HepG2 (cell line): ENCODE results near the gene PROC. TPM values are rescaled to one million over a fixed set of nuclear protein-coding genes. Genes with fewer than 3 reads are reported as not detected.

Source experiments
- ARHGAP35 ChIP-seq: sonication (generic); formaldehyde crosslinking; IDR thresholded peaks from 2 replicates; pipeline ENCODE4 v1.9.0; 2022; ENCODE audit warnings: mild to moderate bottlenecking, inconsistent platforms, moderate library complexity, missing genetic modification reagents, borderline replicate concordance
- HDAC6 ChIP-seq: fragments of 200-600 bp; sonication (generic); IDR thresholded peaks from 2 replicates; pipeline ENCODE4 v1.7.0; 2017; ENCODE audit warnings: mild to moderate bottlenecking, antibody characterized with exemption, low read length, low read depth
- ISX ChIP-seq: sonication (generic); formaldehyde crosslinking; conservative IDR thresholded peaks from 2 replicates; pipeline ENCODE4 v1.5.0; 2020; ENCODE audit warnings: missing genetic modification reagents
- KDM6A ChIP-seq: IDR thresholded peaks from 2 replicates; pipeline ENCODE4 v1.6.1; 2016; ENCODE audit warnings: low read depth
- NPAS2 ChIP-seq: sonication (generic); formaldehyde crosslinking; IDR thresholded peaks from 2 replicates; pipeline ENCODE4 v1.8.0; 2022; ENCODE audit warnings: mild to moderate bottlenecking, missing genetic modification reagents, borderline replicate concordance
- NR0B2 ChIP-seq: sonication (generic); formaldehyde crosslinking; IDR thresholded peaks from 2 replicates; pipeline ENCODE4 v1.4.0; 2020; ENCODE audit warnings: mild to moderate bottlenecking, missing genetic modification reagents
- PITX1 ChIP-seq: sonication (generic); formaldehyde crosslinking; IDR thresholded peaks from 2 replicates; pipeline ENCODE4 v1.5.1; 2020; ENCODE audit warnings: mild to moderate bottlenecking, missing genetic modification reagents
- RCOR2 ChIP-seq: IDR thresholded peaks from 2 replicates; pipeline ENCODE4 v1.6.1; 2016; ENCODE audit warnings: missing biosample characterization, missing genetic modification reagents
- SMYD3 ChIP-seq: sonication (generic); formaldehyde crosslinking; IDR thresholded peaks from 2 replicates; pipeline ENCODE4 v1.8.1; 2023; ENCODE audit warnings: mild to moderate bottlenecking, missing genetic modification reagents
- SRF ChIP-seq: IDR thresholded peaks from 2 replicates; pipeline ENCODE4 v1.6.1; 2011; ENCODE audit warnings: mild to moderate bottlenecking, low read depth, low read length, moderate library complexity
- TEAD3 ChIP-seq: optimal IDR thresholded peaks from 2 replicates; pipeline ENCODE3; 2016; ENCODE audit warnings: borderline replicate concordance
- THAP9 ChIP-seq: sonication (generic); formaldehyde crosslinking; IDR thresholded peaks from 2 replicates; pipeline ENCODE4; 2020; ENCODE audit warnings: missing genetic modification reagents, mild to moderate bottlenecking, borderline replicate concordance
- TSC22D2 ChIP-seq: sonication (generic); formaldehyde crosslinking; IDR thresholded peaks from 2 replicates; pipeline ENCODE4 v1.5.1; 2020; ENCODE audit warnings: missing genetic modification reagents, mild to moderate bottlenecking, borderline replicate concordance
- U2AF1 ChIP-seq: fragments of 200-400 bp; formaldehyde crosslinking; optimal IDR thresholded peaks from 2 replicates; pipeline ENCODE3; 2017; ENCODE audit warnings: mild to moderate bottlenecking, low read depth, low read length
- ZBTB25 ChIP-seq: IDR thresholded peaks from 2 replicates; pipeline ENCODE4 v1.6.1; 2018; ENCODE audit warnings: missing genetic modification reagents
- ZFP36L2 ChIP-seq: sonication (generic); formaldehyde crosslinking; IDR thresholded peaks from 2 replicates; pipeline ENCODE4 v1.4.0; 2020; ENCODE audit warnings: missing genetic modification reagents
- ZNF629 ChIP-seq: sonication (generic); formaldehyde crosslinking; conservative IDR thresholded peaks from 2 replicates; pipeline ENCODE4 v1.5.0; 2020; ENCODE audit warnings: missing genetic modification reagents
- ZNF670 ChIP-seq: sonication (generic); formaldehyde crosslinking; IDR thresholded peaks from 2 replicates; pipeline ENCODE4 v1.8.0; 2022; ENCODE audit warnings: mild to moderate bottlenecking, missing genetic modification reagents, borderline replicate concordance
- polyA plus RNA-seq, 8 experiments: library from polyadenylated mRNA; depleted of rRNA in 3 of 8; stranded (reverse) in 7 of 8; unstranded in 1 of 8; fragments of >200 nt; fragmentation: Illumina TruSeq in 4 of 8; extraction: Trizol in 4 of 8; gene quantifications; 2 replicates each; pipeline versions ENCODE4 v1.2.1 to v1.2.3, GENCODE V29; 2011 to 2016; ENCODE audit warnings: low read depth in 4 of 8, missing spikeins in 1 of 8, mixed read lengths in 1 of 8; ENCODE audit not compliant: insufficient read depth in 1 of 8
- total RNA-seq, 5 experiments: library from RNA; depleted of rRNA; stranded (reverse); fragments of >200 nt; fragmentation: Illumina TruSeq; extraction: Trizol; gene quantifications; 2 replicates each; pipeline ENCODE4 v1.2.3, GENCODE V29; 2016; ENCODE audit warnings: low read depth in 1 of 5
- TF ChIP-seq, protein P1 (sequence below), 2 experiments: sonication (generic) in 1 of 2; formaldehyde crosslinking in 1 of 2; IDR thresholded peaks; 2 replicates each; pipeline versions ENCODE4 v1.6.1 to v1.9.0; 2014 to 2022; ENCODE audit warnings: antibody characterized with exemption in 1 of 2, borderline replicate concordance in 1 of 2, inconsistent platforms in 1 of 2, low read depth in 1 of 2, missing genetic modification reagents in 1 of 2

The PROC gene
- total and polyA plus RNA-seq, 2 of the 13 experiments (the other 11 are each of a cell fraction or from before 2014, with no cell fraction given): 134 to 185 TPM

- TF ChIP-seq THAP9 (CRISPR knock-in tag) (no peak), ZBTB25 (CRISPR knock-in tag) (no peak), SRF (no peak), NR0B2 (peak; percentile 56; the same call in 1 of the 2 replicates), HDAC6 (no peak), TEAD3 (CRISPR knock-in tag) (no peak), SMYD3 (CRISPR knock-in tag) (no peak), RCOR2 (CRISPR knock-in tag) (no peak), ZNF629 (CRISPR knock-in tag) (no peak), PITX1 (no peak), ZFP36L2 (no peak), ARHGAP35 (CRISPR knock-in tag) (peak; percentile 64; the same call in 1 of the 2 replicates), ISX (CRISPR knock-in tag) (no peak), TSC22D2 (no peak), NPAS2 (CRISPR knock-in tag) (no peak), ZNF670 (peak; percentile 82; the same call in 1 of the 2 replicates), U2AF1 (no peak), KDM6A (CRISPR knock-in tag) (no peak)
- TF ChIP-seq, protein P1, sequence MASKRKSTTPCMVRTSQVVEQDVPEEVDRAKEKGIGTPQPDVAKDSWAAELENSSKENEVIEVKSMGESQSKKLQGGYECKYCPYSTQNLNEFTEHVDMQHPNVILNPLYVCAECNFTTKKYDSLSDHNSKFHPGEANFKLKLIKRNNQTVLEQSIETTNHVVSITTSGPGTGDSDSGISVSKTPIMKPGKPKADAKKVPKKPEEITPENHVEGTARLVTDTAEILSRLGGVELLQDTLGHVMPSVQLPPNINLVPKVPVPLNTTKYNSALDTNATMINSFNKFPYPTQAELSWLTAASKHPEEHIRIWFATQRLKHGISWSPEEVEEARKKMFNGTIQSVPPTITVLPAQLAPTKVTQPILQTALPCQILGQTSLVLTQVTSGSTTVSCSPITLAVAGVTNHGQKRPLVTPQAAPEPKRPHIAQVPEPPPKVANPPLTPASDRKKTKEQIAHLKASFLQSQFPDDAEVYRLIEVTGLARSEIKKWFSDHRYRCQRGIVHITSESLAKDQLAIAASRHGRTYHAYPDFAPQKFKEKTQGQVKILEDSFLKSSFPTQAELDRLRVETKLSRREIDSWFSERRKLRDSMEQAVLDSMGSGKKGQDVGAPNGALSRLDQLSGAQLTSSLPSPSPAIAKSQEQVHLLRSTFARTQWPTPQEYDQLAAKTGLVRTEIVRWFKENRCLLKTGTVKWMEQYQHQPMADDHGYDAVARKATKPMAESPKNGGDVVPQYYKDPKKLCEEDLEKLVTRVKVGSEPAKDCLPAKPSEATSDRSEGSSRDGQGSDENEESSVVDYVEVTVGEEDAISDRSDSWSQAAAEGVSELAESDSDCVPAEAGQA (IDR thresholded peaks at IDR 0.05; ENCODE audit: low read depth): peak; percentile 38; the same call in 1 of the 2 replicates
- TF ChIP-seq, protein P1 (CRISPR knock-in tag; IDR thresholded peaks at IDR 0.05; ENCODE audit: borderline replicate concordance): no peak
Measured at GRCh38 chr2:127408004-127408806, 10.0 kb upstream of the PROC start (continued).
